ENCODE results near the gene MARK3. TPM values are rescaled to one million over a fixed set of nuclear protein-coding genes. Genes with fewer than 3 reads are reported as not detected.

The MARK3 gene
- total and polyA plus RNA-seq, 2 of the 4 experiments (the other 2 are of a cell fraction): 78.5 to 80.5 TPM

GRCh38 chr14:103520657-103521437 lies 135.6 kb downstream of the MARK3 start:
- peak; percentile 33 for ATAC-seq (ENCODE audit: low read depth)
- peak overlapping the region in 1 of 2 experiments; percentile 67; a peak in 1 of 4 replicates for H4K8ac ChIP-seq (ENCODE audit: low read depth in 2 of 2, low read length in 2 of 2)
- H3K4me1 ChIP-seq (ENCODE audit: control insufficient read depth, insufficient read depth, low read length): peaks cover 18% of the 10 kb centered on the region
- no peak overlapping the region for H4K91ac ChIP-seq (ENCODE audit: insufficient read depth, low read depth, low read length)
- H3K27ac ChIP-seq (ENCODE audit: insufficient read depth, low read length): no peak overlapping the region
- peak overlapping the region; percentile 75; the same call in 1 of the 2 replicates for H3K4ac ChIP-seq (ENCODE audit: low read depth, low read length)
- H3K9me1 ChIP-seq (ENCODE audit: insufficient read depth, low read length): no peaks in the 10 kb centered on the region
- no peak overlapping the region for H3K23ac ChIP-seq (ENCODE audit: low read depth, low read length)
- peak overlapping the region; percentile 89 for H2AFZ ChIP-seq (replicated peaks; ENCODE audit: low read length, poor library complexity)
- POLR2A ChIA-PET (ENCODE audit: unreplicated experiment): no interaction called here
- peak overlapping the region; percentile 91 for H3K4me2 ChIP-seq (ENCODE audit: low read depth, low read length)
- H2BK5ac ChIP-seq (ENCODE audit: low read depth, low read length, poor library complexity, severe bottlenecking): no peak overlapping the region
- dilution Hi-C loops (cut with HindIII; ENCODE audit: low sequenced_read_pairs, unreplicated experiment): no loop called here
- peaks cover 11% of the 10 kb centered on the region for H4K20me1 ChIP-seq (ENCODE audit: insufficient read depth, low read length)
- no TSS peak for BruUV-seq (replicated peaks)
- WGBS, 2 experiments (ENCODE audit: extremely low coverage in 2 of 2, insufficient read length in 1 of 2): 4% methylated on average over 14 of the region's 66 CpGs; no CpG with 5 or more reads in 1 of the 2 experiments
- no peak overlapping the region; the same call in 1 of the 2 replicates for H4K5ac ChIP-seq (ENCODE audit: low read depth, low read length)
- peaks cover 0 to 5% of the 10 kb centered on the region in 2 experiments; a peak in 1 of 4 replicates for H3K79me1 ChIP-seq (ENCODE audit: low read depth in 1 of 2, low read length in 2 of 2)
- H2AK5ac ChIP-seq (ENCODE audit: low read depth, low read length): peak overlapping the region; percentile 16; the same call in 1 of the 2 replicates
- no peak overlapping the region for H2BK15ac ChIP-seq (ENCODE audit: low read depth, low read length)
- H3K36me3 ChIP-seq (ENCODE audit: control insufficient read depth, insufficient read depth, low read length): no peaks in the 10 kb centered on the region
- H2BK120ac ChIP-seq (ENCODE audit: low read depth, low read length): no peak overlapping the region
- H2AK9ac ChIP-seq (replicated peaks; ENCODE audit: low read depth, low read length, poor library complexity): peak overlapping the region; percentile 79
- H3K14ac ChIP-seq (replicated peaks; ENCODE audit: low read depth, low read length): no peak overlapping the region
- CTCF ChIA-PET: interaction anchor here (0.5 to 0.6 kb wide), 2 partner anchors 19 to 305 kb away, joined by 4 read pairs; no protein-coding TSS in a partner anchor
- H3K4me3 ChIP-seq (ENCODE audit: insufficient read depth, low read depth, low read length): peak overlapping the region; percentile 59
- no peak overlapping the region for H2BK20ac ChIP-seq (ENCODE audit: low read depth, low read length)
- no peak overlapping the region for H3K56ac ChIP-seq (ENCODE audit: extremely low read depth, insufficient read depth, low read length)
- intact Hi-C loops (cut with micrococcal nuclease): no loop called here
- no peak overlapping the region for H3K18ac ChIP-seq (ENCODE audit: low read depth, low read length)
- peak; percentile 40 for DNase-seq
- no peak overlapping the region for H3K9ac ChIP-seq (ENCODE audit: low read depth, low read length)
- TF ChIP-seq, protein P1, sequence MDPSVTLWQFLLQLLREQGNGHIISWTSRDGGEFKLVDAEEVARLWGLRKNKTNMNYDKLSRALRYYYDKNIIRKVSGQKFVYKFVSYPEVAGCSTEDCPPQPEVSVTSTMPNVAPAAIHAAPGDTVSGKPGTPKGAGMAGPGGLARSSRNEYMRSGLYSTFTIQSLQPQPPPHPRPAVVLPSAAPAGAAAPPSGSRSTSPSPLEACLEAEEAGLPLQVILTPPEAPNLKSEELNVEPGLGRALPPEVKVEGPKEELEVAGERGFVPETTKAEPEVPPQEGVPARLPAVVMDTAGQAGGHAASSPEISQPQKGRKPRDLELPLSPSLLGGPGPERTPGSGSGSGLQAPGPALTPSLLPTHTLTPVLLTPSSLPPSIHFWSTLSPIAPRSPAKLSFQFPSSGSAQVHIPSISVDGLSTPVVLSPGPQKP (IDR thresholded peaks at IDR 0.05; ENCODE audit: borderline replicate concordance, low read depth, low read length): no peak
- TF ChIP-seq RAD21 (IDR thresholded peaks at IDR 0.05; ENCODE audit: low read length) (peak; percentile 45), FOS (IDR thresholded peaks at IDR 0.05; ENCODE audit: low read depth, low read length) (no peak), BHLHE40 (IDR thresholded peaks at IDR 0.05; ENCODE audit: low read depth, low read length) (no peak), RCOR1 (IDR thresholded peaks at IDR 0.05; ENCODE audit: insufficient replicate concordance, low read length) (no peak), MAFK (IDR thresholded peaks at IDR 0.05; ENCODE audit: low read depth, low read length) (no peak), MAZ (IDR thresholded peaks at IDR 0.05; ENCODE audit: borderline replicate concordance, low read depth, low read length) (peak; percentile 92), SMC3 (IDR thresholded peaks at IDR 0.05; ENCODE audit: low read depth, low read length) (peak; percentile 42), CTCF (conservative IDR thresholded peaks at IDR 0.05; ENCODE audit: low read depth, low read length) (peak; percentile 54), MXI1 (IDR thresholded peaks at IDR 0.05; ENCODE audit: borderline replicate concordance, low read depth, low read length) (no peak), POLR2A (IDR thresholded peaks at IDR 0.05; ENCODE audit: low read depth, low read length) (no peak), NFE2L2 (IDR thresholded peaks at IDR 0.05; ENCODE audit: low read depth, low read length) (no peak)
- TF ChIP-seq, protein P2, sequence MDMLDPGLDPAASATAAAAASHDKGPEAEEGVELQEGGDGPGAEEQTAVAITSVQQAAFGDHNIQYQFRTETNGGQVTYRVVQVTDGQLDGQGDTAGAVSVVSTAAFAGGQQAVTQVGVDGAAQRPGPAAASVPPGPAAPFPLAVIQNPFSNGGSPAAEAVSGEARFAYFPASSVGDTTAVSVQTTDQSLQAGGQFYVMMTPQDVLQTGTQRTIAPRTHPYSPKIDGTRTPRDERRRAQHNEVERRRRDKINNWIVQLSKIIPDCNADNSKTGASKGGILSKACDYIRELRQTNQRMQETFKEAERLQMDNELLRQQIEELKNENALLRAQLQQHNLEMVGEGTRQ (IDR thresholded peaks at IDR 0.05; ENCODE audit: low read depth, low read length): no peak
- no peaks in the 10 kb centered on the region for H3K9me3 ChIP-seq (ENCODE audit: control insufficient read depth, insufficient read depth, low read length)
- in situ Hi-C loops (cut with MboI; ENCODE audit: low sequenced_read_pairs): no loop called here
- peaks cover 15% of the 10 kb centered on the region for H3K27me3 ChIP-seq (ENCODE audit: control insufficient read depth, insufficient read depth, low read length)

All from IMR-90 (cell line).